HG03378 (cell line): ENCODE results near the gene RTN4R.
"Not testable (repeated sequence)": the region's sequence is repeated elsewhere in the genome, so short reads cannot be mapped to it uniquely, and the experiment has no call there.

Experiments used
- ATAC-seq: cut with Tn5 transposase; IDR thresholded peaks from one replicate; pipeline ENCODE4 v1.9.1; 2021; ENCODE audit warnings: mild to moderate bottlenecking, moderate library complexity; ENCODE audit not compliant: unreplicated experiment

Gene RTN4R

GRCh38 chr22:20272700-20273099, 4.6 kb upstream of the RTN4R start:
- no peak for ATAC-seq

GRCh38 chr22:20272174-20272573, 4.1 kb upstream of the RTN4R start:
- no peak for ATAC-seq

GRCh38 chr22:20271114-20271994, 3.2 kb upstream of the RTN4R start:
- ATAC-seq: no peak

- not testable (repeated sequence) for ATAC-seq
Observed at GRCh38 chr22:20270190-20271113, 2.3 kb upstream of the RTN4R start.

- ATAC-seq: not testable (repeated sequence)
Observed at GRCh38 chr22:20269673-20270072, 1.6 kb upstream of the RTN4R start.

- ATAC-seq: not testable (repeated sequence)
Observed at GRCh38 chr22:20269201-20269600, 1.1 kb upstream of the RTN4R start.

GRCh38 chr22:20267441-20268278, 458 bp downstream of the RTN4R start:
- ATAC-seq: no peak

- ATAC-seq: not testable (repeated sequence)
Observed at GRCh38 chr22:20266667-20267440, 1.3 kb downstream of the RTN4R start.

GRCh38 chr22:20265772-20266666, 2.1 kb downstream of the RTN4R start:
- not testable (repeated sequence) for ATAC-seq

- ATAC-seq: no peak
Observed at GRCh38 chr22:20264614-20265452, 3.3 kb downstream of the RTN4R start.

GRCh38 chr22:20263404-20264281, 4.5 kb downstream of the RTN4R start:
- ATAC-seq: not testable (repeated sequence)

- ATAC-seq: no peak
Observed at GRCh38 chr22:20262582-20263147, 5.5 kb downstream of the RTN4R start.

GRCh38 chr22:20261848-20262581, 6.1 kb downstream of the RTN4R start:
- ATAC-seq: no peak

GRCh38 chr22:20260071-20260765, 7.9 kb downstream of the RTN4R start:
- ATAC-seq: no peak

GRCh38 chr22:20259327-20259688, 8.8 kb downstream of the RTN4R start:
- no peak for ATAC-seq
